Endothelial cell of umbilical vein (primary cell): ENCODE results near the gene HSF2BP. TPM values are rescaled to one million over a fixed set of nuclear protein-coding genes. Genes with fewer than 3 reads are reported as not detected.

Experiments used
- BruUV-seq: library from RNA; stranded (reverse); fragments of 400-500 nt; replicated peaks from 2 replicates; lab custom pipeline; 2021; lab: Mats Ljungman, UMichigan
- CTCF ChIA-PET: fragments of 300-600, 350-600 bp; sonication (Branson Sonifier 250); formaldehyde crosslinking; loops from one replicate; lab custom pipeline; 2021; ENCODE audit warnings: antibody characterized with exemption, inconsistent platforms; lab: Charles Lee
- POLR2A ChIA-PET: fragments of 300-600, 350-600 bp; sonication (Branson Sonifier 250); formaldehyde crosslinking; loops from one replicate; lab custom pipeline; 2021; ENCODE audit warnings: antibody characterized with exemption, inconsistent platforms; lab: Charles Lee
- DNase-seq: peaks from one replicate; pipeline ENCODE4 v3.0.0-alpha.2; 2011; ENCODE audit warnings: low read depth, low spot score
- FAIRE-seq: peaks from 2 replicates; lab custom pipeline; 2011; peaks lifted over from hg19 to GRCh38; lab: Jason Lieb, UNC
- H2AFZ ChIP-seq: 2 replicates; pipeline ENCODE4 v1.6.0; 2012; ENCODE audit warnings: low read depth, low read length, control low read depth, inconsistent platforms
- H3K27ac ChIP-seq: 2 replicates; pipeline ENCODE4 v1.5.1; 2011; ENCODE audit warnings: low read depth, mild to moderate bottlenecking, control low read depth, low read length, moderate library complexity; ENCODE audit not compliant: insufficient read depth
- H3K27me3 ChIP-seq, 2 experiments: 2 replicates each; pipeline versions ENCODE4 v1.6.0 to v1.6.1; 2011; ENCODE audit warnings: low read length in 2 of 2, mixed read lengths in 1 of 2; ENCODE audit not compliant: control insufficient read depth in 2 of 2, insufficient read depth in 2 of 2
- H3K36me3 ChIP-seq, 2 experiments: 2 replicates in 1 of 2; 3 replicates in 1 of 2; pipeline ENCODE4 v1.5.1; 2011; ENCODE audit warnings: low read length in 2 of 2, mild to moderate bottlenecking in 1 of 2, moderate library complexity in 1 of 2; ENCODE audit not compliant: control insufficient read depth in 2 of 2, insufficient read depth in 2 of 2; ENCODE audit errors: extremely low read depth in 1 of 2
- H3K4me1 ChIP-seq: 3 replicates; pipeline ENCODE4 v1.5.1; 2011; ENCODE audit warnings: mild to moderate bottlenecking, low read length; ENCODE audit not compliant: control insufficient read depth, insufficient read depth; ENCODE audit errors: extremely low read depth
- H3K4me2 ChIP-seq: 2 replicates; pipeline ENCODE4 v1.6.1; 2011; ENCODE audit warnings: low read length, control low read depth, mixed read lengths; ENCODE audit not compliant: insufficient read depth
- H3K4me3 ChIP-seq, 3 experiments: fragments of 200-600 bp in 1 of 3; sonication (generic), shearing (Covaris generic) in 1 of 3; replicated peaks in 1 of 3; 2 replicates each; pipeline ENCODE4 v1.5.1; 2011 to 2016; ENCODE audit warnings: control low read depth in 3 of 3, low read length in 3 of 3, mild to moderate bottlenecking in 2 of 3, inconsistent platforms in 1 of 3, low read depth in 1 of 3, moderate library complexity in 1 of 3; ENCODE audit not compliant: insufficient read depth in 1 of 3
- H3K79me2 ChIP-seq: 2 replicates; pipeline ENCODE4 v1.6.0; 2012; ENCODE audit warnings: low read length, inconsistent platforms; ENCODE audit not compliant: control insufficient read depth, insufficient read depth
- H3K9ac ChIP-seq: replicated peaks from 2 replicates; pipeline ENCODE3; 2011; ENCODE audit warnings: low read length, control low read depth; ENCODE audit not compliant: insufficient read depth; ENCODE audit errors: extremely low read depth
- H3K9me1 ChIP-seq: replicated peaks from 3 replicates; pipeline ENCODE4 v1.6.0; 2011; ENCODE audit warnings: mild to moderate bottlenecking, low read length; ENCODE audit not compliant: control insufficient read depth, insufficient read depth; ENCODE audit errors: extremely low read depth
- H3K9me3 ChIP-seq: replicated peaks from 2 replicates; pipeline ENCODE4 v1.5.1; 2012; ENCODE audit warnings: low read length, inconsistent platforms; ENCODE audit not compliant: control insufficient read depth, insufficient read depth
- H4K20me1 ChIP-seq: replicated peaks from 2 replicates; pipeline ENCODE3; 2011; ENCODE audit warnings: mild to moderate bottlenecking, low read length; ENCODE audit not compliant: control insufficient read depth, insufficient read depth; ENCODE audit errors: extremely low read depth
- EZH2 ChIP-seq: IDR thresholded peaks from 2 replicates; pipeline ENCODE4 v1.6.1; 2012; ENCODE audit warnings: borderline replicate concordance, low read depth, mild to moderate bottlenecking, moderate library complexity, low read length, inconsistent platforms; ENCODE audit not compliant: severe bottlenecking
- FOS ChIP-seq: IDR thresholded peaks from 2 replicates; pipeline ENCODE4 v1.6.1; 2011; ENCODE audit warnings: mild to moderate bottlenecking, low read length, moderate library complexity, borderline replicate concordance; ENCODE audit not compliant: insufficient read depth
- GATA2 ChIP-seq: IDR thresholded peaks from 2 replicates; pipeline ENCODE4 v1.7.0; 2011; ENCODE audit warnings: low read depth, mild to moderate bottlenecking, moderate library complexity, mixed read lengths, low read length; ENCODE audit not compliant: insufficient read length, insufficient read depth
- JUN ChIP-seq: IDR thresholded peaks from 2 replicates; pipeline ENCODE4 v1.6.1; 2011; ENCODE audit warnings: borderline replicate concordance, low read depth; ENCODE audit not compliant: insufficient read length, insufficient read depth
- MYC ChIP-seq: IDR thresholded peaks from one replicate; pipeline ENCODE4 v1.6.1; 2011; ENCODE audit warnings: mild to moderate bottlenecking, low read depth, low read length
- POLR2A ChIP-seq: IDR thresholded peaks from 2 replicates; pipeline ENCODE4 v1.6.1; 2012; ENCODE audit warnings: low read depth, mild to moderate bottlenecking, control low read depth, low read length
- POLR2AphosphoS5 ChIP-seq: IDR thresholded peaks from 2 replicates; pipeline ENCODE4 v1.6.1; 2012; ENCODE audit warnings: low read depth, mild to moderate bottlenecking, control low read depth, low read length, moderate library complexity; ENCODE audit not compliant: insufficient read depth
- dilution Hi-C: fragments of 300-500 bp; cut with MboI; formaldehyde crosslinking; loops from one replicate; pipeline ENCODE4 v1.15.0; 2019; ENCODE audit warnings: low sequenced_read_pairs; ENCODE audit not compliant: extremely low pct_ligation_motif_present
- intact Hi-C: fragments of 100-400 bp; cut with micrococcal nuclease; formaldehyde crosslinking; loops from one replicate; pipeline ENCODE4 v1.10.0; 2022
- polyA plus RNA-seq, 4 experiments: library from polyadenylated mRNA; depleted of rRNA in 3 of 4; stranded (reverse) in 3 of 4; unstranded in 1 of 4; fragments of >200 nt; gene quantifications; 2 replicates each; pipeline versions ENCODE4 v1.2.1 to v1.2.3, GENCODE V29; 2011 to 2012; ENCODE audit warnings: missing spikeins in 1 of 4
- total RNA-seq: library from RNA; stranded (reverse); gene quantifications from 2 replicates; pipeline ENCODE4 v1.2.3, GENCODE V29; 2021
- TF ChIP-seq, protein P1 (sequence below): IDR thresholded peaks from 2 replicates; pipeline ENCODE4 v1.6.1; 2011; ENCODE audit not compliant: insufficient read depth, insufficient read length
- TF ChIP-seq, protein P2 (sequence below), 2 donors: IDR thresholded peaks; 1 replicate in 1 of 2; 2 replicates in 1 of 2; pipeline ENCODE4 v1.5.1; 2011; ENCODE audit warnings: low read length in 2 of 2, mild to moderate bottlenecking in 2 of 2, moderate library complexity in 2 of 2, control low read depth in 1 of 2, inconsistent platforms in 1 of 2, low read depth in 1 of 2; ENCODE audit not compliant: insufficient read depth in 1 of 2; ENCODE audit errors: extremely low read depth in 1 of 2

The HSF2BP gene
- total and polyA plus RNA-seq, 2 donors (not counting 3 experiments of a cell fraction or from before 2014, with no cell fraction given) = 0.41 to 0.55 TPM

DNA sequence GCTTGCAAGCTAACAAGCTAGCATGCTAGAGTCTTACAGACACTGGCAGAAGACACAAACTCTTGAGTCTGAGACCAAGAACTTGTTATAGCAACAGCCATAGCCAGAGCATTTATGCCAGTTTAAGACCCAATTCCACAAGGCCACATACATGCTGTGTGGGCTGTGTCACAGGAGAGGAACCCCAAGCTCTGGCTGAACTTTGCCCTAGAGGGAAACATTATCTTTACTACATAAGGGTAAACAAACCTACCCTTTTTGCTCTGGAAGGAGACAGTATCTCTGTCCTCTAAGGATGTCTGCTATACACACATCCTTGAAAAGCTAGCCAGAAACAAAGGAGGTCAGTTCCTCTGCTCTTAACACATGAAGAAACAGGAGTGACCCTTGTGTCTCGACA, 70.3 kb downstream of the HSF2BP start:
- no peaks in the 10 kb centered on the region for H3K36me3 ChIP-seq
- no TSS peak for BruUV-seq
- no peaks in the 10 kb centered on the region for H3K9me1 ChIP-seq
- H3K27ac ChIP-seq = no peak overlapping the region
- FAIRE-seq (no peak), DNase-seq (no peak)
- CTCF ChIA-PET = interaction anchor here (1.4 to 1.6 kb wide), 2 partner anchors 10 to 22 kb away, joined by 4 to 6 read pairs; no protein-coding TSS in a partner anchor
- H2AFZ ChIP-seq = no peak overlapping the region
- no peaks in the 10 kb centered on the region for H3K27me3 ChIP-seq
- TF ChIP-seq FOS = no peak
- TF ChIP-seq JUN = no peak
- TF ChIP-seq POLR2AphosphoS5 = no peak
- no peak for TF ChIP-seq POLR2A
- no peak for TF ChIP-seq MYC
- TF ChIP-seq, protein P1, sequence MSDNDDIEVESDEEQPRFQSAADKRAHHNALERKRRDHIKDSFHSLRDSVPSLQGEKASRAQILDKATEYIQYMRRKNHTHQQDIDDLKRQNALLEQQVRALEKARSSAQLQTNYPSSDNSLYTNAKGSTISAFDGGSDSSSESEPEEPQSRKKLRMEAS = no peak
- TF ChIP-seq, protein P2, sequence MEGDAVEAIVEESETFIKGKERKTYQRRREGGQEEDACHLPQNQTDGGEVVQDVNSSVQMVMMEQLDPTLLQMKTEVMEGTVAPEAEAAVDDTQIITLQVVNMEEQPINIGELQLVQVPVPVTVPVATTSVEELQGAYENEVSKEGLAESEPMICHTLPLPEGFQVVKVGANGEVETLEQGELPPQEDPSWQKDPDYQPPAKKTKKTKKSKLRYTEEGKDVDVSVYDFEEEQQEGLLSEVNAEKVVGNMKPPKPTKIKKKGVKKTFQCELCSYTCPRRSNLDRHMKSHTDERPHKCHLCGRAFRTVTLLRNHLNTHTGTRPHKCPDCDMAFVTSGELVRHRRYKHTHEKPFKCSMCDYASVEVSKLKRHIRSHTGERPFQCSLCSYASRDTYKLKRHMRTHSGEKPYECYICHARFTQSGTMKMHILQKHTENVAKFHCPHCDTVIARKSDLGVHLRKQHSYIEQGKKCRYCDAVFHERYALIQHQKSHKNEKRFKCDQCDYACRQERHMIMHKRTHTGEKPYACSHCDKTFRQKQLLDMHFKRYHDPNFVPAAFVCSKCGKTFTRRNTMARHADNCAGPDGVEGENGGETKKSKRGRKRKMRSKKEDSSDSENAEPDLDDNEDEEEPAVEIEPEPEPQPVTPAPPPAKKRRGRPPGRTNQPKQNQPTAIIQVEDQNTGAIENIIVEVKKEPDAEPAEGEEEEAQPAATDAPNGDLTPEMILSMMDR (IDR thresholded peaks at IDR 0.05; ENCODE audit: extremely low read depth in 1 of 2, insufficient read depth in 1 of 2, low read depth in 1 of 2, low read length in 2 of 2) = no peak
- TF ChIP-seq GATA2 = no peak
- no peak for TF ChIP-seq EZH2
- no peak overlapping the region for H3K9ac ChIP-seq
- H3K4me2 ChIP-seq = no peak overlapping the region
- H4K20me1 ChIP-seq = no peaks in the 10 kb centered on the region
- peaks cover 39% of the 10 kb centered on the region for H3K4me1 ChIP-seq
- POLR2A ChIA-PET = interaction anchor here (0.6 kb wide), 1 partner anchor 32 kb away, joined by 3 read pairs; no protein-coding TSS in a partner anchor
- dilution Hi-C loops = no loop called here
- H3K4me3 ChIP-seq = no peak overlapping the region
- intact Hi-C loops = no loop called here
- no peaks in the 10 kb centered on the region for H3K79me2 ChIP-seq
- H3K9me3 ChIP-seq = no peaks in the 10 kb centered on the region
